Adrenal gland (tissue), 12 donors: ENCODE results near the gene STAT4. TPM values are rescaled to one million over a fixed set of nuclear protein-coding genes. Genes with fewer than 3 reads are reported as not detected.

Experiments used
- DNase-seq, 7 donors: peaks; one replicate each; pipeline ENCODE4 v3.0.0-alpha.2; 2019 to 2020
- H3K27ac ChIP-seq, 5 donors: fragments of 200-600 bp; sonication (generic) in 4 of 5; 1 replicate in 3 of 5; 2 replicates in 2 of 5; pipeline versions ENCODE4 v1.5.1 to v1.8.0; 2016 to 2020; ENCODE audit warnings: mild to moderate bottlenecking in 1 of 5
- H3K27me3 ChIP-seq: fragments of 200-600 bp; 2 replicates; pipeline ENCODE4 v1.8.0; 2021
- H3K36me3 ChIP-seq, 2 donors: fragments of 200-600 bp; replicated peaks in 1 of 2; 1 replicate in 1 of 2; 2 replicates in 1 of 2; pipeline versions ENCODE4 v1.5.1 to v1.8.0; 2018 to 2022
- H3K4me1 ChIP-seq, 2 donors: fragments of 200-600 bp; replicated peaks in 1 of 2; 1 replicate in 1 of 2; 2 replicates in 1 of 2; pipeline versions ENCODE4 v1.5.1 to v1.8.0; 2018 to 2021
- H3K4me3 ChIP-seq, 4 donors: fragments of 200-600 bp; sonication (generic) in 3 of 4; one replicate each; pipeline ENCODE4 v1.5.1; 2016 to 2018
- H3K9me3 ChIP-seq, 3 donors: fragments of 200-600 bp; sonication (generic) in 1 of 3; replicated peaks in 1 of 3; 1 replicate in 2 of 3; 2 replicates in 1 of 3; pipeline versions ENCODE4 v1.5.1 to v1.8.0; 2016 to 2021
- POLR2A ChIP-seq, 2 donors: fragments of 450-650 bp; IDR thresholded peaks; one replicate each; pipeline ENCODE4 v1.6.1; 2017; ENCODE audit warnings: antibody characterized with exemption in 2 of 2, mild to moderate bottlenecking in 2 of 2, moderate library complexity in 1 of 2
- WGBS, 4 donors: extraction: QIAGEN DNeasy Blood & Tissue Kit in 2 of 4; methylation state at CpG; one replicate each; pipeline versions ENCODE4 v1.1.5 to v1.1.7; 2013 to 2017; 5-methylcytosine and 5-hydroxymethylcytosine counted together
- intact Hi-C, 2 donors: fragments of 100-400 bp; cut with DNase I; formaldehyde crosslinking; loops; one replicate each; pipeline versions ENCODE4 v1.14.1 to v1.15.0; 2022 to 2023
- polyA plus RNA-seq, 3 donors: library from polyadenylated mRNA; stranded (reverse); fragments of 200-250 nt in 2 of 3; fragments of 350-450 nt in 1 of 3; fragmentation: Illumina TruSeq in 1 of 3; extraction: RNeasy Lipid Tissue Mini Kit (QIAGEN cat#74804) in 1 of 3; gene quantifications; one replicate each; pipeline ENCODE4 v1.2.3, GENCODE V29; 2013 to 2014
- total RNA-seq, 9 donors: library from RNA; depleted of rRNA in 4 of 9; stranded (reverse); fragments of >200 nt in 4 of 9; fragments of 120-200 nt in 1 of 9; fragmentation: NEBNext Ultra II Directional in 1 of 9; extraction: Animal tissue kit (Norgen Biotek cat#: 25700) in 1 of 9; gene quantifications; one replicate each; pipeline versions ENCODE4 v1.1.0 to v1.2.4, GENCODE V29; 2013 to 2023
- TF ChIP-seq, protein P1 (sequence below), 6 experiments: fragments of 450-650 bp in 4 of 6; fragments of 200-600 bp in 2 of 6; sonication (generic) in 1 of 6; IDR thresholded peaks; 1 replicate in 5 of 6; 2 replicates in 1 of 6; pipeline versions ENCODE4 v1.5.1 to v1.8.0; 2016 to 2021; ENCODE audit warnings: antibody characterized with exemption in 6 of 6, mild to moderate bottlenecking in 2 of 6, moderate library complexity in 1 of 6
- donor health status: healthy with polysubstance abuse.
- donor health status: Bipolar disorder and iron deficiency.
- donor health status: DM: yes; HTN: yes; CAD: no.
- donor health status: DM: no; HTN: no; CAD: no.
- donor health status: DM: no; HTN: no; CAD: no.
- donor health status: DM: yes; HTN: yes; CAD: no.

The STAT4 gene
- total and polyA plus RNA-seq, 12 donors, result 0.52 to 5.1 (median 1.4) TPM

DNA sequence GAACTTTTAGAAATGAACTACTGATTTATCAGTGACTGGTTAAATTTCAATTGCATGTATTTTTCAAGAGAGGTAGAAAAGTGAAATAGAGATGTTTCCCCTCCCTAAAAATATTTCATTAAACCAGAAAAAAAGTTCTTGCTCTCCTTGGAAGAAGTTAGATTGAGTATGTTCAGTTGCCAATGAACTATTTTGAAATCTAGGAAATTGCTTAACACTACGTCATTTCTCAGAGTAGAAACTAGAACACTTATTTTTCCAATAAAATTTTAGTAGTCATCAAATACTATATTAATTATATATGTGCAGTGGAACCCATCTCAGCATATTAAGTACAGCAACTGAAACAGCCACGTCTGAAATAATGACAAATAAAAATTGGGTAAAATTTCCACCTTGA lies 85.0 kb downstream of the STAT4 start:
- intact Hi-C loops, result no loop called here
- TF ChIP-seq, protein P1, sequence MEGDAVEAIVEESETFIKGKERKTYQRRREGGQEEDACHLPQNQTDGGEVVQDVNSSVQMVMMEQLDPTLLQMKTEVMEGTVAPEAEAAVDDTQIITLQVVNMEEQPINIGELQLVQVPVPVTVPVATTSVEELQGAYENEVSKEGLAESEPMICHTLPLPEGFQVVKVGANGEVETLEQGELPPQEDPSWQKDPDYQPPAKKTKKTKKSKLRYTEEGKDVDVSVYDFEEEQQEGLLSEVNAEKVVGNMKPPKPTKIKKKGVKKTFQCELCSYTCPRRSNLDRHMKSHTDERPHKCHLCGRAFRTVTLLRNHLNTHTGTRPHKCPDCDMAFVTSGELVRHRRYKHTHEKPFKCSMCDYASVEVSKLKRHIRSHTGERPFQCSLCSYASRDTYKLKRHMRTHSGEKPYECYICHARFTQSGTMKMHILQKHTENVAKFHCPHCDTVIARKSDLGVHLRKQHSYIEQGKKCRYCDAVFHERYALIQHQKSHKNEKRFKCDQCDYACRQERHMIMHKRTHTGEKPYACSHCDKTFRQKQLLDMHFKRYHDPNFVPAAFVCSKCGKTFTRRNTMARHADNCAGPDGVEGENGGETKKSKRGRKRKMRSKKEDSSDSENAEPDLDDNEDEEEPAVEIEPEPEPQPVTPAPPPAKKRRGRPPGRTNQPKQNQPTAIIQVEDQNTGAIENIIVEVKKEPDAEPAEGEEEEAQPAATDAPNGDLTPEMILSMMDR (IDR thresholded peaks at IDR 0.05), result no peak
- no peak for TF ChIP-seq POLR2A (IDR thresholded peaks at IDR 0.05)

DNA sequence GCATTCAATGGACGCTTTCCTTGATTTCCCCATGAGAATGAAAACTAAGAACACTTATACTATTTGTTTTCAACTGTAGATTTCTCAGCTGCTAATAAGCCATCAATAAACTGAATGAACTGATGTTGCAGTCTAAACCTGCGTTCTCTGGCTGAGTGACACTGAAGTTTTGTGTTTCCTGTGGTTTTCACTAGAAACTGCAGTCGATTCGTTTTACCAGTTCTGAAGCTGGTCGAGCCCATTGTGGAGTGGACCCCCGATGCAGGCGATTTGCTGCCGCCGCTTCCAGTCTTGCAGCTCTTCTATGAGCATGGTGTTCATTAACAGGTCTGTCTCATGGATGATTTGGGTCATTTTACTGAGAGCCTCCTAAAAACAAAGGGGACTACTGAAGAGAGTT lies 86.2 kb downstream of the STAT4 start:
- H3K4me3 ChIP-seq, result no peak overlapping the region
- intact Hi-C loops, result no loop called here
- no peak overlapping the region for H3K27ac ChIP-seq
- TF ChIP-seq, protein P1 (IDR thresholded peaks at IDR 0.05), result no peak
- no peak for TF ChIP-seq POLR2A (IDR thresholded peaks at IDR 0.05)
- H3K9me3 ChIP-seq, result no peaks in the 10 kb centered on the region
- no peaks in the 10 kb centered on the region for H3K4me1 ChIP-seq
- 71 to 81% (median 73%) methylated on average over 9 of the region's 9 CpGs for WGBS, 4 donors
- H3K36me3 ChIP-seq, result no peaks in the 10 kb centered on the region
- DNase-seq, result no peak
- no peaks in the 10 kb centered on the region for H3K27me3 ChIP-seq

More for the DNA sequence above, 85.0 kb downstream of the STAT4 start:
- Histone ChIP-seq H3K36me3 (no peaks in the 10 kb centered on the region), H3K4me1 (no peaks in the 10 kb centered on the region), H3K9me3 (no peaks in the 10 kb centered on the region), H3K27me3 (no peaks in the 10 kb centered on the region), H3K27ac (no peak overlapping the region), H3K4me3 (no peak overlapping the region)
- 27 to 48% (median 42%) methylated on average over 2 of the region's 2 CpGs for WGBS, 4 donors
- no peak for DNase-seq

DNA sequence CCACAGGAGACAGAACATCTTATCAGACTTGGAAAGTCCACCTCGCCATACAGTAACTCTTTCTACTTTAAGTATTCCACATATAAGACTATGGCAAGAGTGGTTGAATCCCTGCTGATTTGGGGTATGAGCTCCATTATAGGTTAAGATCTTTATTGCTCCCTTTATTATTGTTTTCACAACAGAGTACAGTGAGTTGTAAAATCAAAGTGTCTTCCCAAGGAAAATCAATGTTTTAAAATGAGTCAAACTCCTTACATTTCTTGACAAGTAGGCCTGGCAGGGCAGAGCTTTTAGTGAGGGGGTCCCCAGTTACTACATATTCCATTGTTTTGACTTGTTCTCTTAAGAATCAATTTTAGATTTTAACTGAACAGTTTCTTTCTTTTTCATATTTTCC lies 87.2 kb downstream of the STAT4 start:
- WGBS, 4 donors, result 78 to 90% (median 83%) methylated on average over 1 of the region's 1 CpG
- TF ChIP-seq, protein P1 (IDR thresholded peaks at IDR 0.05), result no peak
- TF ChIP-seq POLR2A (IDR thresholded peaks at IDR 0.05), result no peak
- Histone ChIP-seq H3K36me3 (no peaks in the 10 kb centered on the region), H3K4me1 (no peaks in the 10 kb centered on the region), H3K4me3 (no peak overlapping the region), H3K27ac (no peak overlapping the region), H3K27me3 (no peaks in the 10 kb centered on the region), H3K9me3 (no peaks in the 10 kb centered on the region)
- no peak for DNase-seq
- intact Hi-C loops, result no loop called here

DNA sequence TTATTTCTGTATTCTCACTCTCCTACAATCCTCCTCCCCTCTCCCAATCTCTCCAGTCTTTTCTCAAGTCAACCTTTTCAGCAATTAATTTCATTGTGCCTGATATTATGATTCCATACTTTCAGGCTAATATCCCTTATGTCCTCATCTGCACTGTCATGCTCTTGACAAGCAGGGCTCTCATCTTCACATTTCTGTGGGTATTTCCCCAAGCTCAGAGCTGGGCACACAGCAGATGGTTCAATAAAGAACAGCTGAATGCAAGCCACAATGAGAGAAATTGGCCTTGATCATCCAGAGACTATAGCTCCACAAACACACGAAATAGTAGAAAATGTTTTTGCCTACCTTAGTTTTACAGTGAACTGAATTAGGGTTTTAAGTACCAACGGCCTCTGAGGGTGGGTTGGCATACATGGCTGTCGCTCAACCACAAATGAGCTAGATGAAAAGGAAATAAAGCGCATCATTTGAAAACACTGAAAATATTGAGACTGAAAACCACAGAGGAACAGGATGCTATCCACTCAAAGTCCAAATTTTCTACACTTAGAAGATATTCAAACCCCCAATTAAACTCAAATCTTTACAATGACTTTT lies 89.3 kb downstream of the STAT4 start:
- no peak for TF ChIP-seq POLR2A (IDR thresholded peaks at IDR 0.05)
- no peaks in the 10 kb centered on the region for H3K9me3 ChIP-seq
- no peak for DNase-seq
- no peaks in the 10 kb centered on the region for H3K36me3 ChIP-seq
- intact Hi-C loops, result no loop called here
- no peak overlapping the region for H3K4me3 ChIP-seq
- H3K4me1 ChIP-seq, result no peaks in the 10 kb centered on the region
- H3K27me3 ChIP-seq, result no peaks in the 10 kb centered on the region
- 78 to 85% (median 83%) methylated on average over 4 of the region's 4 CpGs for WGBS, 4 donors
- H3K27ac ChIP-seq, result no peak overlapping the region

DNA sequence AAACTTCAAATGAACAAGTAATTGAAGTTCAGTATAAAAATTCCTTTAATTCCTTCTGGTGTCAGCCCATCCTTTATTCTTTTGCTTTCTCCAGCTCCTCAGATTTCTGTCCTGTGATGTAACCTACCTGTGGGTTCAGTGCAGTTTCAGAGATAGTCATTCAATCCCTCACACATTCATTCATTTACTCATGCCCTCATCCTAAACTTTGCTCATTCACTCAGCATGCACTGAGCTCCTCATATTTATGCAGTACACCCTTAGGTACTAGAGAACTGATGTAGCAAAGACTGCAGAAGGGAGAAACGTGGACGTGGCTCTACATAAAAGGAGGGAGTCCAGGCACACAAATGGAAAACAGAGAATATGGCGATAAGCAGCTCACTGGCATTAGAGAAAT lies 91.5 kb downstream of the STAT4 start:
- no peak for TF ChIP-seq POLR2A (IDR thresholded peaks at IDR 0.05)
- TF ChIP-seq, protein P1 (IDR thresholded peaks at IDR 0.05), result no peak
- intact Hi-C loops, result loop anchor here (10.0 kb wide), 2 partner anchors 95 to 465 kb away; partner anchors contain the start of gene STAT4 (in 1 of the 2)
- no peak for DNase-seq
- 63 to 79% (median 73%) methylated on average over 3 of the region's 3 CpGs for WGBS, 4 donors
- Histone ChIP-seq H3K9me3 (no peaks in the 10 kb centered on the region), H3K4me1 (no peaks in the 10 kb centered on the region), H3K36me3 (no peaks in the 10 kb centered on the region), H3K27me3 (no peaks in the 10 kb centered on the region), H3K27ac (no peak overlapping the region), H3K4me3 (no peak overlapping the region)
